GM21619 (cell line): Measurements from ENCODE around the gene TRIM33.
"Not testable (repeated sequence)": the region's sequence is repeated elsewhere in the genome, so short reads cannot be mapped to it uniquely, and the experiment has no call there.

ENCODE experiments used
- ATAC-seq: cut with Tn5 transposase; IDR thresholded peaks from one replicate; pipeline ENCODE4 v1.9.1; 2021; ENCODE audit not compliant: unreplicated experiment

The TRIM33 gene

GRCh38 chr1:114363230-114363629 is 147.8 kb downstream of the TRIM33 start:
- not testable (repeated sequence) for ATAC-seq

GRCh38 chr1:114359791-114360190 is 151.2 kb downstream of the TRIM33 start:
- no peak for ATAC-seq

GRCh38 chr1:114355240-114355639 is 155.8 kb downstream of the TRIM33 start:
- no peak for ATAC-seq

GRCh38 chr1:114353262-114353661 is 157.7 kb downstream of the TRIM33 start:
- no peak for ATAC-seq

GRCh38 chr1:114352797-114353196 is 158.2 kb downstream of the TRIM33 start:
- no peak for ATAC-seq

GRCh38 chr1:114350731-114351445 is 160.1 kb downstream of the TRIM33 start:
- no peak for ATAC-seq

GRCh38 chr1:114349891-114350605 is 161.0 kb downstream of the TRIM33 start:
- ATAC-seq, result no peak

- no peak for ATAC-seq
Measured at GRCh38 chr1:114347431-114348209, 163.4 kb downstream of the TRIM33 start.

GRCh38 chr1:114346480-114347029 is 164.4 kb downstream of the TRIM33 start:
- ATAC-seq, result peak; percentile 97

- peak; percentile 37 for ATAC-seq
Measured at GRCh38 chr1:114345930-114346479, 165.0 kb downstream of the TRIM33 start.

- ATAC-seq, result no peak
Measured at GRCh38 chr1:114344656-114345055, 166.3 kb downstream of the TRIM33 start.
